Activated CD4-positive, alpha-beta T cell treated with anti-CD3 and anti-CD28 coated beads for 36 hours (primary cell): ENCODE measurements around the gene GABRD. TPM values are rescaled to one million over a fixed set of nuclear protein-coding genes. Genes with fewer than 3 reads are reported as not detected.

Source experiments
- ATAC-seq: fragments of 200-7000 bp; cut with Tn5 transposase; one replicate; pipeline ENCODE4 v1.10.0; 2021; ENCODE audit warnings: mild to moderate bottlenecking, moderate library complexity
- CTCF ChIA-PET: fragments of 350-600 bp; sonication (Branson Sonifier 250); formaldehyde crosslinking; loops from one replicate; lab custom pipeline; 2021; ENCODE audit warnings: antibody characterized with exemption; lab: Charles Lee
- POLR2A ChIA-PET: fragments of 350-600 bp; sonication (Branson Sonifier 250); formaldehyde crosslinking; loops from one replicate; lab custom pipeline; 2021; ENCODE audit warnings: antibody characterized with exemption, inconsistent platforms; lab: Charles Lee
- DNase-seq: peaks from one replicate; pipeline ENCODE4 v3.0.0-alpha.2; 2020
- H3K27ac Mint-ChIP-seq: one replicate; pipeline ENCODE4 v1.8.0; 2021; ENCODE audit warnings: mixed read lengths
- H3K27me3 Mint-ChIP-seq: one replicate; pipeline ENCODE4 v1.8.0; 2021; ENCODE audit warnings: mixed read lengths
- H3K36me3 Mint-ChIP-seq: one replicate; pipeline ENCODE4 v1.8.0; 2021; ENCODE audit warnings: low read depth, mixed read lengths
- H3K4me1 Mint-ChIP-seq: one replicate; pipeline ENCODE4 v1.8.0; 2021; ENCODE audit warnings: mixed read lengths
- H3K4me3 Mint-ChIP-seq: one replicate; pipeline ENCODE4 v1.8.0; 2021; ENCODE audit warnings: mild to moderate bottlenecking, moderate library complexity, mixed read lengths
- H3K9me3 Mint-ChIP-seq: one replicate; pipeline ENCODE4 v1.8.0; 2021; ENCODE audit warnings: low read depth, mixed read lengths
- intact Hi-C, 2 experiments: fragments of 100-400 bp; cut with DNase I in 1 of 2; cut with micrococcal nuclease in 1 of 2; formaldehyde crosslinking; loops; one replicate each; pipeline versions ENCODE4 v1.14.2 to v1.15.1; 2022 to 2024; cut with DNase I, micrococcal nuclease
- total RNA-seq, 2 experiments: library from RNA; stranded (reverse); gene quantifications; one replicate each; pipeline ENCODE4 v1.2.3, GENCODE V29; 2021

Gene GABRD
- total RNA-seq, 2 experiments from 2014 or later: not detected

DNA sequence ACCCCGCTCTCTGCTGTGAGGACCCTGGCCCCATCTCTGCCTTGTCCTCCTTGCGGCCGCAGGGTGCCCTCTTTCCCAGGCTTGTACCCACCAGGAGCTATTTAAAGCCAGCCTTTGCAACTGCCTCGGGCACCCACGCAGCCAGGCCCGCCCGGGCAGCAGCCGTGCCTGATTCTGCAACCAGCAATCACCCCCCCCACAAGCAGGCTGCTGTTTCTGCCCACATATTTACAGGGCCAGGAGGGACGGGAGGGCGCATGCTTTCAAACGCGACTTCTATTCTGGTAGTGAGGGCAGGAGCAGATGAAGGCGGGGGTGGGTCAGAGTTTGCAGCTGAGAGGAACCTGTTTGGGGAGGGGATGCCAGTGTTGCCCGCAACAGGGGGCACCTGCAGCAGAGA lies 13.6 kb downstream of the GABRD start:
- Mint-ChIP-seq H3K9me3 (no peaks in the 10 kb centered on the region), H3K4me1 (no peaks in the 10 kb centered on the region), H3K27me3 (no peaks in the 10 kb centered on the region), H3K4me3 (no peak overlapping the region), H3K27ac (no peak overlapping the region), H3K36me3 (no peaks in the 10 kb centered on the region)
- ATAC-seq (no peak), DNase-seq (no peak)
- ChIA-PET POLR2A (no interaction called here), CTCF (no interaction called here)
- intact Hi-C loops: no loop called here

GRCh38 chr1:2033165-2033564 lies 14.0 kb downstream of the GABRD start:
- Mint-ChIP-seq H3K4me3 (no peak overlapping the region), H3K4me1 (no peaks in the 10 kb centered on the region), H3K36me3 (no peaks in the 10 kb centered on the region), H3K9me3 (no peaks in the 10 kb centered on the region), H3K27me3 (no peaks in the 10 kb centered on the region), H3K27ac (no peak overlapping the region)
- intact Hi-C loops: no loop called here
- DNase-seq (no peak), ATAC-seq (no peak)
- ChIA-PET POLR2A (no interaction called here), CTCF (no interaction called here)

DNA sequence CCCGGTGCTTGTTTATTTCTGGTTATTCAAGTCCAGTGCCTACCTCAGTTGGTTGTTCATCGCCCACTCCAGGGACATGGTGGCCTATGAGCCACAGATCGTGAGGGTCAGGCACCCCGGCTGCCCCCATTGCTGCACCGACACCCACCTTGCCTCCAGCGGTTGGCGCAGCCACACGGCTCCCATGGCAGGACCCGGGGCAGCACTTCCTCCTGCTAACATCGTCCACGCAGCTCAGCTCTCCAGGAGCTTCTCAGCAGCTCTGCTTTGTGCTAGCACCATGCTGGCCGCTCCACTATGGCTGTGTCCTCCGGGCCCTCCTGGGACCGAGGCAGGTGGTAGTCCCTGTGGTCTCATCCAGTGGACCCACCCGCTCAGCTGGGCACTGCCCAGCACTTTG lies 17.1 kb downstream of the GABRD start:
- Mint-ChIP-seq H3K27ac (no peak overlapping the region), H3K4me3 (no peak overlapping the region), H3K9me3 (no peaks in the 10 kb centered on the region), H3K27me3 (no peaks in the 10 kb centered on the region), H3K4me1 (no peaks in the 10 kb centered on the region), H3K36me3 (no peaks in the 10 kb centered on the region)
- DNase-seq: no peak
- ATAC-seq: no peak
- intact Hi-C loops: no loop called here
- POLR2A ChIA-PET: no interaction called here
- CTCF ChIA-PET: interaction anchor here (0.6 kb wide), 1 partner anchor 76 kb away, joined by 3 read pairs; no protein-coding TSS in a partner anchor

GRCh38 chr1:2037314-2037979 lies 18.3 kb downstream of the GABRD start:
- DNase-seq (no peak), ATAC-seq (no peak)
- no peaks in the 10 kb centered on the region for H3K36me3 Mint-ChIP-seq
- H3K27ac Mint-ChIP-seq: no peak overlapping the region
- POLR2A ChIA-PET: no interaction called here
- no peaks in the 10 kb centered on the region for H3K27me3 Mint-ChIP-seq
- no peak overlapping the region for H3K4me3 Mint-ChIP-seq
- CTCF ChIA-PET: no interaction called here
- no peaks in the 10 kb centered on the region for H3K4me1 Mint-ChIP-seq
- no peaks in the 10 kb centered on the region for H3K9me3 Mint-ChIP-seq
- intact Hi-C loops: no loop called here

DNA sequence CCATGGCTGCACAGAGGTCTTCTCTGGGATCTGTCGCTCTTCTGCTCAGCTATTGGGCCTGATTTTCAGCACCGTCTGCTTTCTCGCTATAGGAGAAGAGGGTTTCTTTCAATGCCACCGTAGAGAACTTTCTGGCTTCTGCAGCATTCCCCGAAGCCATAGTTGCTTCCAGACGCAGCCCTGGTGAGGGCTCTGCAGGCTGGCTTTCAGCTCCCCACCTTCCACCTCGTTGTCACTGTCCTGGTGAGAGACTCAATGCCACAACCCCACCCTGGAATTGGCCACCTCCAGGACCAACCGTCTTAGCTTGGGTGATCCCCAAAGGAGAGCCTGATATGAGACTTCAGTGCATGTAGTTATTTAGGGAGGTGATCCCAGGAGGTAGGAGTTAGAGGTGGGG lies 19.1 kb downstream of the GABRD start:
- ChIA-PET CTCF (no interaction called here), POLR2A (no interaction called here)
- H3K27me3 Mint-ChIP-seq: no peaks in the 10 kb centered on the region
- no peak overlapping the region for H3K27ac Mint-ChIP-seq
- ATAC-seq (no peak), DNase-seq (no peak)
- H3K4me1 Mint-ChIP-seq: no peaks in the 10 kb centered on the region
- no peaks in the 10 kb centered on the region for H3K36me3 Mint-ChIP-seq
- no peak overlapping the region for H3K4me3 Mint-ChIP-seq
- intact Hi-C loops: no loop called here
- H3K9me3 Mint-ChIP-seq: no peaks in the 10 kb centered on the region

- POLR2A ChIA-PET: no interaction called here
- CTCF ChIA-PET: interaction anchor here (0.6 to 1.3 kb wide), 3 partner anchors 10 to 99 kb away, joined by 3 read pairs; no protein-coding TSS in a partner anchor
- intact Hi-C loops: no loop called here
- no peak overlapping the region for H3K4me3 Mint-ChIP-seq
- ATAC-seq (no peak), DNase-seq (no peak)
- no peak overlapping the region for H3K27ac Mint-ChIP-seq
- no peaks in the 10 kb centered on the region for H3K9me3 Mint-ChIP-seq
- no peaks in the 10 kb centered on the region for H3K36me3 Mint-ChIP-seq
- H3K4me1 Mint-ChIP-seq: no peaks in the 10 kb centered on the region
- no peaks in the 10 kb centered on the region for H3K27me3 Mint-ChIP-seq
Observed at GRCh38 chr1:2039251-2039650, 20.1 kb downstream of the GABRD start.

- H3K4me3 Mint-ChIP-seq: no peak overlapping the region
- ChIA-PET POLR2A (no interaction called here), CTCF (interaction anchor here (0.6 to 0.9 kb wide), 3 partner anchors 37 to 133 kb away, joined by 3 to 4 read pairs (median 3); no protein-coding TSS in a partner anchor)
- DNase-seq: no peak
- intact Hi-C loops: no loop called here
- H3K27me3 Mint-ChIP-seq: peaks cover 3% of the 10 kb centered on the region
- peaks cover 11% of the 10 kb centered on the region for H3K4me1 Mint-ChIP-seq
- H3K9me3 Mint-ChIP-seq: no peaks in the 10 kb centered on the region
- ATAC-seq: no peak
- H3K36me3 Mint-ChIP-seq: no peaks in the 10 kb centered on the region
- H3K27ac Mint-ChIP-seq: no peak overlapping the region
Observed at GRCh38 chr1:2041305-2041704, 22.2 kb downstream of the GABRD start.

DNA sequence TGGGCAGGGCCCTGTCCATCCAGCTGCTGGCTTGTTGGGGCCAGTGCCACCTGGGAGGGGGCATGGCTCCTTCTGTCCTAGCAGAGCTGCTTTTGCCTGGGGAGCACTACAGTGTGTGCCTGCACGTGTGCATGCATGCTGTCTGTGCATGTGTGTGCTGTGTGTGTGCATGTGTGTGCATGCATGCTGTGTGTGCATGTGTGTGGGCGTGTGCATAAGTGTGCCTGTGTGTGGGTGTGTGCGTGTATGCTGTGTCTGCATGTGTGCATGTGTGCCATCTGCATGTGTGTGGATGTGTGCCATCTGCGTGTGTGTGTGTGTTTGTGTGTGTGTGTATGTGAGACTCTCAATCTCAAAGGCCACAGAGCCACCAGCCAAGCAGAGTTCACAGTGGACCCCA lies 22.7 kb downstream of the GABRD start:
- CTCF ChIA-PET: interaction anchor here (0.6 to 5.2 kb wide), 4 partner anchors 36 to 133 kb away, joined by 3 to 51 read pairs (median 4); no protein-coding TSS in a partner anchor
- POLR2A ChIA-PET: no interaction called here
- ATAC-seq: no peak
- intact Hi-C loops: no loop called here
- Mint-ChIP-seq H3K4me1 (peaks cover 11% of the 10 kb centered on the region), H3K27ac (no peak overlapping the region), H3K27me3 (peaks cover 3% of the 10 kb centered on the region), H3K36me3 (no peaks in the 10 kb centered on the region), H3K4me3 (no peak overlapping the region), H3K9me3 (no peaks in the 10 kb centered on the region)
- no peak for DNase-seq

DNA sequence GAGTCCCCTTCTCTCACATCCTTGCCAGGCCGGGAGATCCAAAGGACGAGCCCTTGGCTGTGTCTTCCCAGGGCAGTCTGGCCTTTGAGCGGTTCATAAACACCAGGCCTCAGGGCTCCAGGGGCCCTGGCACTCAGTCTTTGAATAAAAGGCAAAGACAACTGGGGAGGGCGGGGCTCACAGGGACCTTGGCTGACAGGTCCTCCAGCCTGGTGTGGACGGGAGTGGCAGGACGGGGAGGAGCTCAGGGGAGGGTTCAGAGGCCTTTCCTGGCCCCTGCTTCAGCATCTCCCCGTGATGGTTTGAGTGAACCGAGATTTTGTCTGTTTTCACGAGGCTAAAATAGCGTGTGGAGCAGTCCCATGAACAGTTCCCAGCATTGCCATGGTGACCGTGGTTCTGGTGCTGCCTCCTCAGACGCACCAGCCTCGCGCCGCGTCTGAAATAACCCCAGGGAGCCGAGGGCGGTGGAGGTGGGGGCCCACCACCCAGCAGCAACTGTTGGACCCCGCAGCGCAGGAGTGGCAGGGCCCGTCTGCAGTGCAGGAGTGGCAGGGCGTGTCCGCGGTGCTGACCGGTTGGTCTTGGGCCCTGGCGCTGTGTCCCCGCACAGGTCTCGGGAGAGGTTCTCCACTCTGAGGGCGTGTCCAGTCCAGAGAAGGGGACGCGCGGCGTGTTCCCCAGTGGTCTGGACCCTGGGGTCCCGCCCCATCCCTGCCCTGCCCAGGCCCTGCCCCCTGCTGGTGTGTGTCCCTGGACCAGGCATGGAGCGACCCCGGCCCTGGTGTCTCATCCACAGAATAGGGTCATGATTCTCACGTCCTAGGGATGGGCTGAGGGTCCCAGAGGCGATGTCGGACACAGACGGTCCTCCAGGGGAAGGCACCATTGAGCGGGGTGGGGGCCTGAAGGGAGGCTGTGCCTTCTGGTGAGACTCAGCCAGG lies 24.0 kb downstream of the GABRD start:
- ChIA-PET POLR2A (no interaction called here), CTCF (interaction anchor here (0.6 to 5.2 kb wide), 6 partner anchors 18 to 787 kb away, joined by 3 to 51 read pairs (median 4); no protein-coding TSS in a partner anchor)
- intact Hi-C loops: no loop called here
- no peak for ATAC-seq
- H3K4me3 Mint-ChIP-seq: no peak overlapping the region
- peaks cover 3% of the 10 kb centered on the region for H3K27me3 Mint-ChIP-seq
- H3K9me3 Mint-ChIP-seq: no peaks in the 10 kb centered on the region
- H3K27ac Mint-ChIP-seq: no peak overlapping the region
- DNase-seq: no peak
- peaks cover 11% of the 10 kb centered on the region for H3K4me1 Mint-ChIP-seq
- H3K36me3 Mint-ChIP-seq: no peaks in the 10 kb centered on the region

DNA sequence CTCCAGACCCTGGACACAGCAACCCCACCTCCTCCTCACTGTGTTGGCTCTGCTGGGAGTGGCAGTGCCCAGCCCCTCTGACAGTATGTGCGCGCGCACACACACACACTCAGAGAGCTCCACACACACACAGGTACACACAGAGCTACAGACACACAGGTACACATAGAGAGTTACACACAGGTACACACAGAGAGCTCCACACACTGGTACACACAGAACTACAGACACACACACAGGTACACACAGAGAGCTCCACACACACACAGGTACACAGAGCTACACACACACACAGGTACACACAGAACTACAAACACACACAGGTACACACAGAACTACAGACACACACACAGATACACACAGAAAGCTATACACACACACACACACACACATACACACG lies 24.7 kb downstream of the GABRD start:
- Mint-ChIP-seq H3K4me3 (peak overlapping the region; percentile 44), H3K4me1 (peaks cover 15% of the 10 kb centered on the region), H3K27ac (no peak overlapping the region), H3K27me3 (peaks cover 8% of the 10 kb centered on the region), H3K36me3 (no peaks in the 10 kb centered on the region), H3K9me3 (no peaks in the 10 kb centered on the region)
- ATAC-seq (no peak), DNase-seq (no peak)
- ChIA-PET CTCF (interaction anchor here (0.6 to 5.2 kb wide), 16 partner anchors 12 to 786 kb away, joined by 3 to 51 read pairs (median 4); no protein-coding TSS in a partner anchor), POLR2A (no interaction called here)
- intact Hi-C loops: loop anchor here in 1 of 2 experiments (1.0 kb wide), 1 partner anchor 84 kb away; no protein-coding TSS in a partner anchor

DNA sequence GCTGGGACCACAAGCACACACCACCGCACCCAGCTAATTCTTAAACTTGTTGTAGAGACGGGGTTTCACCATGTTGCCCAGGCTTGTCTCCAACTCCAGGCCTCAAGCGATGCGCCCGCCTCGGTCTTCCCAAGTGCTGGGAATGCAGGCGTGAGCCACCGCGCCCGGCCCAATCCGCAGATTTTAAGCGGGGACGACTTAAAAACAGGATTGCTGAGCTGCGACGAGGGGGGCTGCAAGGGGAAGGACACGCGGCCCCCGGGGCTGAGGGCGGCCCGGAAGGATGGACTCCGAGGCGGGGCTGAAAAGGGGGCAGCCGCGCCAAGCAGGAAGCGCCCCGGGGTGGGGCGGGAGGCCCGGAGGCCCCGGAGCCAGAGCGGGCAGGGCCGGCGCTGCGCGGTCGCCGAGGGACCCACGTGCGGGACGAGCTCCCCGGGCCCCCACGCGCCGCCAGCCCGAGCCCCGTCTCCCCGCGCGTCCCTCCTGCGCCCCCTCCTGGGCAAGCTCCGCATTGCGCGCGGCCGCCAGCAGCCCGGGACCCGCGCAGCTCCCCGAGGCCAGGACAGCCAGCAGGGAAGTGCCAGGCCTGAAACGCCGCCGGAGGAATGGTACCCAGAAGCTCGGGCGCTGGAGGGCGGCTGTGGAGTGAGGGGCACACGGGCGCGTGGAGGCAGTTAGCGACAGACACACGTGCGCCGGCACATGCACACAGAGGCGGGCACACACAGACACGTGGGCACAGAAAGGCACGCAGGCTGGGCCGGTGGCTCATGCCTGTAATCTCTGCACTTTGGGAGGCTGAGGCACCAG lies 25.6 kb downstream of the GABRD start:
- ChIA-PET CTCF (interaction anchor here (0.6 to 5.2 kb wide), 32 partner anchors 11 to 473 kb away, joined by 3 to 51 read pairs (median 3); partner anchors contain the start of gene GABRD), POLR2A (no interaction called here)
- peaks cover 14% of the 10 kb centered on the region for H3K27me3 Mint-ChIP-seq
- H3K9me3 Mint-ChIP-seq: no peaks in the 10 kb centered on the region
- peaks cover 21% of the 10 kb centered on the region for H3K4me1 Mint-ChIP-seq
- no peaks in the 10 kb centered on the region for H3K36me3 Mint-ChIP-seq
- no peak overlapping the region for H3K27ac Mint-ChIP-seq
- peak overlapping the region; percentile 44 for H3K4me3 Mint-ChIP-seq
- DNase-seq (peak; percentile 88), ATAC-seq (peak; percentile 82)
- intact Hi-C loops: loop anchor here (1.0 to 5.0 kb wide), 3 partner anchors 84 to 538 kb away; no protein-coding TSS in a partner anchor
